HG02763 (cell line): Measurements from ENCODE around the gene DIS3L2.

ENCODE experiments used
- ATAC-seq: cut with Tn5 transposase; IDR thresholded peaks from one replicate; pipeline ENCODE4 v1.9.1; 2021; ENCODE audit warnings: mild to moderate bottlenecking, moderate library complexity; ENCODE audit not compliant: unreplicated experiment

Gene DIS3L2

DNA sequence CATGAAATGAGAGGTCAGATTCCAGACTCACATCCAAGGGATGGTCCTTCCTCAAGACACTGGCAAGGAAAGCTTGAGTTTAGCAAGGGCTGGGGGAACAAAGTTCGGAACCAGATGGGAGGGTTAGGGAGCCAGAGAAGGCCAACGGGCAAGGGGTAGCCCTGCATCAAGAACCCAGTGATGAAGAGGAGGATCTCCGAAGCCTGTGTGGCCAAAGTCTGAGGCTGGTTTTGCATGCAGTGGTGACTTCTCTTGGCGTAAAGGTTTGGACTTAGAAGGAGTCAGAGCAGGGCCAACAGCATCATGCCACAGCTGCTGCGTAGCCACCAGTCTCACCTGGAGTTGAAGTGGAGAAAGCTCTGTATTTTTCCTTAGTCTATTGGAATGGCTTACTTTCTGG, 293.5 kb downstream of the DIS3L2 start:
- no peak for ATAC-seq

- no peak for ATAC-seq
Measured at GRCh38 chr2:232260075-232260474, 298.6 kb downstream of the DIS3L2 start.

GRCh38 chr2:232261776-232262175, 300.3 kb downstream of the DIS3L2 start:
- no peak for ATAC-seq

DNA sequence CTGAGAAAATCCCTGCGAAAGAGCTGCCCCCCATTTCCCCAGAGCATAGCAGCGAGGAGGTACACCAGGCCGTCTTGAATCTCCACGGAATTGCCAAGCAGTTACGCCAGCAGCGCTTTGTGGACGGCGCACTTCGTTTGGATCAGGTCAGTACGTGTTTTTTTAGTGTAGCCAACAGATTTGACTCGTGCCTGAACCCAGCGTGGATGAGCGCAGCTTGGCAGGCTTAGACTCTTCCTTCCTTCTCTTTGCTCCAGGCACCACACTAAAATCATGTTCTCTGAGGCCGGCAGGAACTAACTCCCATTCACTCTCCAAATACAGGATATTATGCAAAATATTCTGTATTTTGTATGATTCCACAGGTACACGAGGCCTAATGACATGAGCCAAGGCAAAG, 301.8 kb downstream of the DIS3L2 start:
- ATAC-seq, result no peak

DNA sequence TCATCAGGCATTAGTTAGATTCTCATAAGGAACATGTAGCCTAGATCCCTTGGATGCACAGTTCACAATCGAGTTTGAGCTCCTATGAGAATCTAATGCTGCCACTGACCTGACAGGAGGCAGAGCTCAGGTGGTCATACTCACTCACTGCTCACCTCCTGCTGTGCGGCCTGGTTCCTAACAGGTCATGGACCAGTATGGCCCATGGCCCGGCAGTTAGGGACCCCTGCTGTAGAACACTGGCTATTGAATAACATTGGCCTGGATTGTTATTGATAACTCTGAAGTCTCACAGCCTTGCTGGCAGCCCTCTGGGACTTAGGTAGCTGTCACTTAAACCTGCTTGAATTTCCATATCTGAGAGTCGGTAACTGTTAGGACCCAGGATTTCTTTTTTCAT, 302.6 kb downstream of the DIS3L2 start:
- ATAC-seq, result no peak

DNA sequence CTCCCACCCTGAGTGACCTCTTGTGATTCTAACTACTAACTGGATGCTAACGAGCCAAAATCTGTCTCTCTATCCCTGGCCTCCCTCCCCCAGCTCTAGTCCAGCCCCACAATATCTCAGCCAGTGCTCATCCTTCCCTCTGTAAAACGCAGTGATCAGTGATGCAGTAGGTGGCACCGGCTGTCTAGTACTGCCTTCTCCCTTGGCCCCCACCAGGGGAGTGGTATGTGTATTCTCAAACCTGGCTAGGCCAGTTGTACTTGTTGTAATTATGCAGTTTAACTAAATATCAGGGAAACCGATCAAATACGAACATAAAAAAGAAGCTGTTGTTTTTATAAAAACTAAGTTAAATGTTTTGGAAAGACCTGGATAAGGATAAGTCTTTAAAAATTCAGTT, 303.8 kb downstream of the DIS3L2 start:
- ATAC-seq, result no peak

GRCh38 chr2:232268636-232269165, 307.2 kb downstream of the DIS3L2 start:
- no peak for ATAC-seq

- ATAC-seq, result no peak
Measured at GRCh38 chr2:232269867-232270266, 308.4 kb downstream of the DIS3L2 start.

- ATAC-seq, result no peak
Measured at GRCh38 chr2:232273903-232274643, 312.6 kb downstream of the DIS3L2 start.

- ATAC-seq, result no peak
Measured at GRCh38 chr2:232275670-232276069, 314.2 kb downstream of the DIS3L2 start.

DNA sequence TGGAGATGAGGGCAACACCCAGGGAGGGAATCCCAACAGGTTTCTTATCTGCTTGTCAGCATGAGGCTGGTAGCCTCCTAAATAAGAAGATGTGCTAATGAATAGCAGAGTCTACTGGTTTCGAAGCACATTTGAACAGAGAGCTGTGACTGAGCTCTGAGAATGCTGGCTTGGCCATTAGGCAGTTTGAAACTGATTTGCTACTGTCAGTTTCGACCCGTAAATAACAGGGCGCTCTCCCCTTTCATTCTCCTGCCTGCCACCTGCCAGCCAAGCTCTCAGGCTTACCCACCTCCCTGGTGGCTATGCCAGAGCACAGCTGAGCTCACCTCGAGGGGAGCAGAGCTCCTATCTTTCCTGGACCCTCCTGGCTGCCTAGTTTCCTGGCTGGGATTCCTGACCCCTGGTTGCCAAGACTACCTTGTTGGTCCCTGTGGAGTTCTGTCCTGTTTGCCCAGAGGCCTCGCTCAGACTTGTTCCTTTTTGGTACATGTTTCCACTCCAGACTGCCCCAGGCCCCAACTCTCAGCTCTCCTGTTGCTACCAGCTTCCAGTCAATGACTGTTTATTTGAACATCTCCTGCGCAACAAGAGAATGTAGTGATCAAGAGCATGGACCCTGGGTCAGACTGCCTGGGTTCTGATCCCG, 314.7 kb downstream of the DIS3L2 start:
- no peak for ATAC-seq

GRCh38 chr2:232276733-232277313, 315.3 kb downstream of the DIS3L2 start:
- ATAC-seq, result no peak

GRCh38 chr2:232278534-232278933, 317.0 kb downstream of the DIS3L2 start:
- ATAC-seq, result no peak

GRCh38 chr2:232280341-232280740, 318.8 kb downstream of the DIS3L2 start:
- no peak for ATAC-seq

DNA sequence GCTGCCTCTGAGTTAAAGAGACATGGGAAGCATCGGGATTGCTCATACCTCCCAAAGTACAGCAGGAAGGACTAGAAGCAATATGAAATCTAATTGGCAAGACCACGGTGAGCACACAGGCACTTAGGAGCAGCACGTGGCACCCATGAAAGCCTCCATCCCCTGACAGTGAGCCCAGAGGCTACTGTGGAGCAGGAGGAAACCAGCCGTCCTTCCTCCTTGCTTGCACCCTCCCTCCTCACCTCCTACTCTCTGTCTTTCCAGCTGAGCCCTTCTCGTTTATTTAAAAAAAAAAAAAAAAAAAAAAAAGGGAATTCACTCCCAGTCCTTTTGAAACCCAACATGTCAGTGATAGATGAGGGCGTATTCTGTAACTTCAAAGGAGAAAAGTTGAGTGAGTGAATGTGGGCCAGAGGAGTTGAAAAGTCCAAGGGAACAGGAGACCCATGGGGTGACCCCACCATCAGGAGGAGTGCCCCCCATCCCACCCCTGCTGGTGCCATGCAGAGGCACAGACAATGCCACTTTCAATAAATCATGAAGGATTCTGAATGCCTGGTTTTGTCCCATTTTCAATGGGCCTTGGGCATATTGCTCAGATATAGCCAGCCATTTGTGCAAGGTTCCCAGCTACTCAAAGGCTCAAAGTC, 320.5 kb downstream of the DIS3L2 start:
- no peak for ATAC-seq

DNA sequence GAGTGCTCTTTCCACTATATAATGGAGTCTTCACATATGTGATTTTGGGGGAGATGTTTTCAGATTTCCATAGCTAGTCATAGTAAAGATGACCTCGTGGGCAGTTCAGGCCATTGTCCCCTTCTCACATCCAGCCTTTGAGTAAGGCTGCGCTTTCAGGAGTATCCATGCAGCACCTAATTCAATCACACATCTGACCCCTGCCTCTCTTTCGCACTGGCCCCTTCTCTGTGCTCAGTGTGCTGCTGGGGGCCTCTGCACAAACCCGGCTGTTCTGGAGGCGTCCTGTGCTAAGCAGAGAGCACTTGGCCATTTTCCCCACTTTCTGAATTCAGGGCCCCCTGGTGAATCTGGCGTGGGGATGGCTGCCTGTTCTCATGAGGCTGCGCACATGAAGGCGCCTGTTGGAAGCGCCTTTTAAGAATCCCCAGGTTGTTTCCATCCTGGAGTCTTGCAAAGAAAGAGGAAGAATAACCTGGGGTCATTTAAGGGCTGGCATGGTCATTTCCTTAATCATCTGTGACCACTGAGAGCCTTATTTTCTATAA, 321.1 kb downstream of the DIS3L2 start:
- ATAC-seq, result no peak

DNA sequence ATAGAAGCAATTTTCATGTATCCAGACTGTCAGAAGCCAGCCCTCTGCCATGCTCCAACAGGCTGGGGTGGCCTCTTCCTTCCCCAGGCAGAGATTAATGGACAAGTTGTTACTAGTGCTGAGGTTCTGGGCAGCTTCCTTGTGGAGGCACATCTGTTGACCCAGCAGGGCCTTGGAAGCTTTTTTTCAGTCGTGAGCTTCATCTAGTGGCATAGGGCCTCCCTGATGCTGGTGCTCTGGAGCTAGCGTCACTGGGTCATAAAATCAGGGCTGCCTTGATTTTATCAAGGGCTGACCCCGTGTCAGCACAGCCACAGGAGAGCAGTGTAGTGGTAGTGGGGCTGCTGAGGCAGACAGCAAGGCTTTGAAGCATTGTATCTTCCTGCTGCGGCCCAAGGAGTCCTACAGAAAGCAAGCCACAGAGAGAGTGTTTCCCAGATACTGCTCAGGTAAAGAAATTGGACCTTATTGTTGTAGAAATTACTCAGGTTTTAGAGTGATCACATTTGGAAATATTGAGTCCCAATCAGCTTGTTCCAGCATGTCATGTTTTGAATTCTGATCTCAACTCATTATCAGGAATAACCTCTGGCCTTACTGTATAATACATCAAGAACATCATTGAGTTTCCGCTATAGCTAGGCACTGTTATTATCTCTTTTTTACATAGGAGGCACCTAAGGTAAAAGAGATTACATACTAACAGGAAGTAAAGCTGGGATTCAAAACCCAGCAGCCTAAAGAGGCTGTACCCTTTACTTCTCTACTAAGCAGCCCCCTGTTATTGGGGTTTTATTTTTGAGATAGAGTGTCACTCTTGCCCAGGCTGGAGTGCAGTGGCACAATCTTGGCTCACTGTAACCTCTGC, 324.7 kb downstream of the DIS3L2 start:
- ATAC-seq, result no peak

DNA sequence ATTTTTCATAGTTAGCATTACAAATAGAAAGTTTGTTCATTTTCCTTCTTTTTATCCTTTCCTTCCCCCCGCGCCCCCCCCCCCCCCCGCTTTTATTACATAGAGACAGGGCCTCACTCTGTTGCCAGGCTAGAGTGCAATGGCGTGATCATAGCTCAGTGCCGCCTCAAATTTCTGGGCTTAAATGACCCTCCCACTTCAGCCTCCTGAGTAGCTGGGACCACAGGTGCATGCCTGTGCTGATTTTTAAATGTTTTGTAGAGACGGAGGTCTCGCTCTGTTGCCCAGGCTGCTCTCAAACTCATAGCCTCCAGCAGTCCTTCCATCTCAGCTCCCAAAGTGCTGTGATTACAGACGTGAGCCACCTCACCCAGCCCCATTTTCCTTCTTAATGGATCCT, 325.8 kb downstream of the DIS3L2 start:
- ATAC-seq, result no peak

DNA sequence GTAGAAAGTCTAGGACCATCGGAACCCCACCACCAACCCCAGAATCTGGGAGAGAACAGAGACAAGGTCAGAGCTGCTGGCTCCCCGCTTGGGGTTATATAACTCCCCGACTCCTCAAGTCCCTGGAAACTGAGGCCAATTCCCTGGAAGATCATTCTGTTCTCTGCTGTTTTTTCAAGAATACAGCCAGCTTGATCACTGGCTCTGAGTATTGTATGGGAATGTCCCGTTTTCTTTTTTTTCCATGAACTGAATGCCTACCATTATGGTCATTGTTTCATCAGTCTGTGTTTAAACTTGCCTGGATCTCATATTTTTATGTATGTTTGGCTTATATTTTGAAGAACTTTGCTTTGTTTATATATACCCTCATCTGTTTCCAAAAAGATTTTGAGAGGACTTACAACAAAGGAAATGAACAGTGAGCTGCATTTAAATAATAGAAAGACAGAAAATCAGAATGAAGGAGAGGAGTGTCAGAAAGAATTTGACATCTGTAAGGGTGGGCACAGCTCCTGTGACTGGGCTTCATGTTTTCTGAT, 327.0 kb downstream of the DIS3L2 start:
- no peak for ATAC-seq

DNA sequence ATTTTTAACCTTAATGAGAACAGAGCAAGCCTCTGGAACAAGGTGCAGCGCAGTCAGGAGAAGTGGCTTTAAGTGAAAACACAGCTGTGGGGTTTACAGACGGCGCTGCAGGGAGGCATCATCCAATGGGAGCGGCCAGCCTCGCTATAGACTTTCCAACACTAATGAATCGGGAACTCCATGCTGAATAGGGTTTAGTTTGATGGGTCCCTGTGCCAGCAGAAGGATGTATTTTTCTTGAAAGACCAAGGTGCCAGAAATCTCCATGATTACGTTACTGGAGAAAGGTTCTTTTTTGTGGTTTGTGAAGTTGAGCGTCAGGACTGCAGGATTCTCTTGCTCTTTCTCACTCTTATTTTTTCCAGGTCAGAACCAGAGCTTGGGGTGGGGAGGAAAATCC, 329.2 kb downstream of the DIS3L2 start:
- ATAC-seq, result no peak
